ENCODE results near the gene NTM. TPM values are rescaled to one million over a fixed set of nuclear protein-coding genes. Genes with fewer than 3 reads are reported as not detected.

NTM gene
- total RNA-seq, 1 experiment from 2014 or later = not detected

- Histone ChIP-seq H3K4me1 (ENCODE audit: control insufficient read depth in 1 of 2, insufficient read depth in 2 of 2, low read length in 2 of 2) (no peaks in the 10 kb centered on the region), H3K9me3 (ENCODE audit: control insufficient read depth in 1 of 2, insufficient read depth in 1 of 2, low read depth in 1 of 2, low read length in 2 of 2) (peaks cover 0 to 8% of the 10 kb centered on the region in 2 experiments; a peak in 2 of 4 replicates), H3K4me3 (replicated peaks in 1 of 2; ENCODE audit: low read depth in 1 of 2, low read length in 2 of 2) (no peak overlapping the region), H3K4me2 (ENCODE audit: low read length) (no peak overlapping the region), H3K9ac (ENCODE audit: low read length) (no peak overlapping the region), H2AFZ (ENCODE audit: low read depth, low read length, poor library complexity, severe bottlenecking) (no peak overlapping the region), H3K27me3 (ENCODE audit: insufficient read depth, low read length) (no peaks in the 10 kb centered on the region), H3K9me2 (ENCODE audit: insufficient read depth) (no peaks in the 10 kb centered on the region), H3K27ac (ENCODE audit: low read depth, low read length) (no peak overlapping the region), H3K36me3 (ENCODE audit: control insufficient read depth in 1 of 2, insufficient read depth in 2 of 2, low read length in 2 of 2) (no peaks in the 10 kb centered on the region), H3K79me2 (ENCODE audit: insufficient read depth, low read length) (no peaks in the 10 kb centered on the region), H4K20me1 (ENCODE audit: insufficient read depth) (no peaks in the 10 kb centered on the region)
- intact Hi-C loops (cut with micrococcal nuclease) = no loop called here
- ChIA-PET POLR2A (no interaction called here), RAD21 (ENCODE audit: low non-redundant PET in 1 of 2, low total read pairs in 2 of 2, uncharacterized antibody in 2 of 2, unreplicated experiment in 2 of 2) (no interaction called here), CTCF (no interaction called here)
- no peak for DNase-seq (ENCODE audit: low read depth, low spot score)
- no peak for TF ChIP-seq EZH2phosphoT487 (IDR thresholded peaks at IDR 0.05; ENCODE audit: borderline replicate concordance)
- TF ChIP-seq SP1 (IDR thresholded peaks at IDR 0.05; ENCODE audit: low read depth) = no peak
- TF ChIP-seq FOSL1 (IDR thresholded peaks at IDR 0.05; ENCODE audit: low read depth) = no peak
- TF ChIP-seq SIN3A (IDR thresholded peaks at IDR 0.05; ENCODE audit: low read depth) = no peak
- no peak for TF ChIP-seq CTCF (IDR thresholded peaks at IDR 0.05 in 2 of 3, conservative IDR thresholded peaks at IDR 0.05 in 1 of 3; ENCODE audit: borderline replicate concordance in 1 of 3, insufficient read depth in 1 of 3, low read depth in 2 of 3, low read length in 2 of 3)
- TF ChIP-seq CBX3 (IDR thresholded peaks at IDR 0.05; ENCODE audit: low read depth) = no peak
- TF ChIP-seq POLR2AphosphoS5 (IDR thresholded peaks at IDR 0.05; ENCODE audit: low read depth, low read length) = no peak
- TF ChIP-seq JUND (IDR thresholded peaks at IDR 0.05) = no peak
- BruUV-seq (replicated peaks) = no TSS peak
- no peak for ATAC-seq
Observed at GRCh38 chr11:132379540-132379939, 1009.1 kb downstream of the NTM start.

Data from HCT116 (cell line).